HL-60/S4 treated with retinoic acid at 250 ng/mL for 4 days and 3 days (cell line): ENCODE data around the gene ENPP5.

Experiments used
- in situ Hi-C: fragments of 300-500 bp; cut with MboI; formaldehyde crosslinking; loops from 2 replicates; pipeline ENCODE4 v1.7.0; 2022; ENCODE audit warnings: low sequenced_read_pairs

The ENPP5 gene, protein sequence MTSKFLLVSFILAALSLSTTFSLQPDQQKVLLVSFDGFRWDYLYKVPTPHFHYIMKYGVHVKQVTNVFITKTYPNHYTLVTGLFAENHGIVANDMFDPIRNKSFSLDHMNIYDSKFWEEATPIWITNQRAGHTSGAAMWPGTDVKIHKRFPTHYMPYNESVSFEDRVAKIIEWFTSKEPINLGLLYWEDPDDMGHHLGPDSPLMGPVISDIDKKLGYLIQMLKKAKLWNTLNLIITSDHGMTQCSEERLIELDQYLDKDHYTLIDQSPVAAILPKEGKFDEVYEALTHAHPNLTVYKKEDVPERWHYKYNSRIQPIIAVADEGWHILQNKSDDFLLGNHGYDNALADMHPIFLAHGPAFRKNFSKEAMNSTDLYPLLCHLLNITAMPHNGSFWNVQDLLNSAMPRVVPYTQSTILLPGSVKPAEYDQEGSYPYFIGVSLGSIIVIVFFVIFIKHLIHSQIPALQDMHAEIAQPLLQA

DNA sequence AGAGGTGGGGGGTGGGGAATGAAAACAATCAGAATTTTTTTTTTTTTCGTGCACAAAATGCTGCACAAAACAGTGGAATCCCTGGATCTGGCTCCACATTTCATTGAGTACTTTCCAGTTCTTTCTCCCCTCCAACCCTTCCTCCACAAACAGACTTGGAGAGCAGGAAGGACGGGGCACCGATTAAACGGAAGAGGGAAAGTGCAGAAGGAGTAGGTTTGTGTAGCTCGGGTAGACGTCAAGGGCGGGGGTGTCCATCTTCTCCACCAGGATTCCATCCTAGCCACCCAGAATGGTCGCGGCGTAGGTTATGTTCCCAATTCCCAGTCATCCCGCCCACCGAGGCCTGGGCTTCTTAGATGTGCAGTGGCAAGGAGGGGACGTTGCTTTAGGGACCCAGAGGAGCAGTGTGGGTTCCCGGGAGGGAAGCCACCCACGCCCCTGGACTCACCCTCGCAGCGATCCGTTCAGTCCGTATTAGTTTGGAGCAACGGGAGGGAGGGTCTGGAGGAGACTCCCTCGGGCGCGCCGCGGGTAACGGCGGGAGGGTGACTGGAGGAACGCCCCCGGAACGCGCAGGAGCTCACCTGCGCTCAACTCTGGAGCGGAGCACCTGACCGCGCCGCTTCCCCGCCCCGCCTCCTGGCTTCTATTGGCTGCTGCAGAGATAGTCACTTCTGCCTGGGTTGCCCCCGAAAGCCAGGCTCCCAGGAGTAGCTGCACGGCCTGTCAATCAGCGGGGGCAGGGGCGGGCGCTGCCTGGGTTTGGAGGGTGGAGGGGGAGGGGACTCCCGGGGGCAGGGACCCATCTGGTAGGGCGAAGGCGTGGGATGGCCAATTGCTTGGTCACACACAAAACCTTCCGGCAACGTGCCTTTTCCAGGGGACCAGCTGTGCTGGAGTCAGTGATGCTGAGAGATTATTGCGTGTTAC lies at the start of gene ENPP5:
TSS of gene ENPP5 (minus strand) at position 624 of the 933 bp plus-strand sequence. CDS start 2,718 bp downstream, outside the sequence.
- in situ Hi-C loops = no loop called here

DNA sequence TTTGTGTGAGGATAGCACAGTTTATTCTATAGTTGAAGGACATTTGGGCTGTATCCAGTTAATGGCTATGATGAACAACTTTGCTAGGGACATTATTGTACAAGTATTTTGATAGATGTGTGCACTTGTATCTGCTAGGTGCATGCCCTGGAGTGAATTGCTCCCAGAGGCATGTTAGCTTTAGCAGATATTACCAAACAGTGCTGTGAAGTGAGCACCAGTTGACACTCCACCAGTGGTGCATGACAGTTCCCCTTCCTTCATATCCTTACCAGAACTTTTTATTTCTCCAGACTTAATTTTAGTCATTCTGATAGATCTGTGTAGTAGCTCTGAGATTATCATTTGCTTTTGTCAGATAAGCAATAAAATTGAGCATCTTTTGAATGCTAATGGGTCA lies 48.9 kb upstream of the ENPP5 start:
- in situ Hi-C loops = no loop called here

GRCh38 chr6:46218457-46218856 lies 47.7 kb upstream of the ENPP5 start:
- in situ Hi-C loops = no loop called here

DNA sequence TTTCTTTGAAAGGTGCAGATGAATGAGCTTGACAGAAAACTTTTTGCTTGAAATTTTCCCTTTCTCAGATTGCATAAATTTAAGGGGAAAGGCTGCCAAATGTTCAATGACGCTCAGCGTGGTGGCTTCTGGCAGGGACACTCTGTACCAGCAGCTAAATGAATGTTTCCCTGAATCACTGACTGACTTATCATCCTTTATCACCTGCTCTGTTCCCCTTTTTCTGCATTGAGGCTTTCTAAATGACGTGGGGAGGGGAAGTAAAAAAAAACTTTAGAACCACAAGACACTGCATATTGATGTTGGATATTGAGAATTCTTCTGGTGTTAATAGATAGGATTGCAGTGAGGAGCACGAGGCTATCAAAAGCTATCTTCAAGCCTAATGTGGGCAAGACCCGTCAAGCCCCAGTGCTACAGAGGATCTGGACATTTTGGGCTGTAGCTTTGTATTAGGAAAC lies 46.9 kb upstream of the ENPP5 start:
- in situ Hi-C loops = no loop called here

DNA sequence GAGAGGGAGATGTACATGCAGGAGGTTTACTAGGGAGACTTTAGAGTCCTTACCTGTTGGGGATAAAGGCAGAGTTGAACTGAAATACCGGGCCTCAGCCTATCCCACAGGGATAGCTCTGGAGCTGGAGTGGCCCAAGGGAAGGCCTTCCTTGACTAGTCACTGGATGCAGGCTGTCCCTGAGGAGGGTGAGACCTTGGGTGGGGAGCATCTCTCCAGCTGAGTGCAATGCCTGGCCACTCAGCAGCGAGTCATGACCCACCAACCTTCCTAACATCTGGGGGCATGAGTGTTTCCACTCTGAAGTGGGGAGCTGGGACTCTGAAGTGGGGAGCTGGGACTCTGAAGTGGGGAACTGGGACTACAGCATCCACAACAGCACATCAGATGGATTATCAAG lies 46.1 kb upstream of the ENPP5 start:
- in situ Hi-C loops = no loop called here

- in situ Hi-C loops = no loop called here
Observed at GRCh38 chr6:46215777-46216176, 45.0 kb upstream of the ENPP5 start.

- in situ Hi-C loops = no loop called here
Observed at GRCh38 chr6:46215213-46215612, 44.4 kb upstream of the ENPP5 start.

DNA sequence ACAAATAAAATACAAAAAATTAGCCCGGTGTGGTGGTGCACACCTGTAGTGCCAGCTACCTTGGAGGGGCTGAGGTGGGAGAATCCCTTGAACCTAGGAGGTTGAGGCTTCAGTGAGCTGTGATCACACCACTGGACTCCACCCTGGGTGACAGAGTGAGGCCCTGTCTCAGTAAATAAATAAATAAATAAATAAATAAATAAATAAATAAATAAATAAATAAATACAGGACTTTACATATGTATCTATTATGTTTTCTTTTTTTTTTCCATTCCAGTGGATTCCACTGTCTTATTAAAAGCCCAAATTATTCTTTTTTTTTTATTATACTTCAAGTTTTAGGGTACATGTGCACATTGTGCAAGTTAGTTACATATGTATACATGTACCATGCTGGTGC lies 41.1 kb upstream of the ENPP5 start:
- in situ Hi-C loops = no loop called here

DNA sequence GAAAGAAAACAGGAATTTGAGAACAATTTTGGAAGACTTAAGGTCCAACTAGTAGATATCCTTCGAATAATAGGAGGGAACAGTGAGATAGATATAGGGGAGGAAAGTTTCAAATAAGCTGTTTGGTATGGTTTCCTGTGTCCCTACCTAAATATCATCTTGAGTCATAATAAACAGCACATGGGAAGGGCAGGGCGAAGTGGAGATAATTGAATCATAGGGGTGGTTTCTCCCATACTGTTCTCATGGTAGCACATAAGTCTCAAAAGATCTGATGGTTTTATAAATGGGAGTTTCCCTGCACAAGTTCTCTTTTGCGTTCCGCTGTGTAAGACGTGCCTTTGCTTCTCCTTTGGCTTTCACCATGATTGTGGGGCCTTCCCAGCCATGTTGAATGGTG lies 39.5 kb upstream of the ENPP5 start:
- in situ Hi-C loops = no loop called here

GRCh38 chr6:46208303-46208702 lies 37.5 kb upstream of the ENPP5 start:
- in situ Hi-C loops = no loop called here

GRCh38 chr6:46207174-46207573 lies 36.4 kb upstream of the ENPP5 start:
- in situ Hi-C loops = no loop called here

GRCh38 chr6:46204880-46205650 lies 34.3 kb upstream of the ENPP5 start:
- in situ Hi-C loops = no loop called here

- in situ Hi-C loops = no loop called here
Observed at GRCh38 chr6:46203391-46204177, 32.8 kb upstream of the ENPP5 start.

DNA sequence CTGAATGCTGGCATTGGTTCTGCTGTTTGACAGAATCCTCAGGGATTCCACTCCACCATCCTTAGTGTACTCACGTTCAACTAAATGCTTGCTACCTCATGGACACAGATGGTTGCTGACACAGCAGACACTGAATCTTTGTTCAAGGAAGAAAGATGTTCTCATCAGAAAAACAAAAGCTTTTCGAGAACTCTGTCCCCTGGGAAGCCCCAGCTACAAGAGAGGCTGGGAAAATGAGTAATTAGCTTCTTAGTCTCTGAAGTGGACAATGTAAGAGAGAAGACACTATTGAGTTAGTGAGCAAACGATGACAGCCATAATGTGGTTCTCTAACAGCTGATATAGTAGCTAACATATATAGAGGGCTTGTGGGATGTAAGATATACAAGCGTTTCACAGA lies 30.9 kb upstream of the ENPP5 start:
- in situ Hi-C loops = no loop called here

DNA sequence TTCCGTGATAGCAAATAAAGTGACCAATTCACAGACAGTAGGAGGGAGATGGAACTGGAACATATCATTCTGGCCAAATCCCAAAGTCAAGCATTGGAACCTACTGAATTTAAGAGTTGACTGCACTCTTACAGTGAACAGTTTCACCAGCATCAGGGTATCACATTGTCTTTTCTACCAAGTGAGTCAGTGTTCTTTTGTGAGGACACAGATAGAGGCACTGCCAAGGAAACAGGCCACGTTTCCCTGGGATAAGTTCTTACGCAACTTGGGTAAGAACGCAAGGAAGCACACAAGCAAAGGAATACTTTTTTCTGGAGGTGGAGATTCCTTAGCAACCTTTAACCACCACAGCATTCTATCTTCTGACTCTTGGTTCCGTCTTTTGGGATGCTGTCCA lies 28.6 kb upstream of the ENPP5 start:
- in situ Hi-C loops = no loop called here

DNA sequence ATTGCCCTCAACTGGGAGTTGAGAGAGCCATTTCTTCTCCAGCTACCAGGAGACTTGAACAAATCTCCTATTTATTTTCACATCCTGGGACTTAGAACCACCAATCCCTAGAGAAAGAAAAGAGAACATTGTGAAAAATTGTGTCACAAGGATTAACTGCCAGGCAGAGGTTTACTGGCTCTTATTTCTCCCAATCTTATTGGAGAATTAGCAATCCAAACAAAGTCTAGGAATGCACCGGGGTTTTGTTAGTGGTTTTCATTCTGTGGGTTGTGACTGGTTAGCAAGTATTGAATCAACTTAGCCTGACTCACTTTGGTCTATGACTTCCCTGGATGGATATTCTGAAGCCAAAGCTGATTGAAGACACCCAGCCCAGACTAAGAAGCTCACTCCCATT lies 21.2 kb upstream of the ENPP5 start:
- in situ Hi-C loops = no loop called here

- in situ Hi-C loops = no loop called here
Observed at GRCh38 chr6:46190889-46191288, 20.1 kb upstream of the ENPP5 start.

DNA sequence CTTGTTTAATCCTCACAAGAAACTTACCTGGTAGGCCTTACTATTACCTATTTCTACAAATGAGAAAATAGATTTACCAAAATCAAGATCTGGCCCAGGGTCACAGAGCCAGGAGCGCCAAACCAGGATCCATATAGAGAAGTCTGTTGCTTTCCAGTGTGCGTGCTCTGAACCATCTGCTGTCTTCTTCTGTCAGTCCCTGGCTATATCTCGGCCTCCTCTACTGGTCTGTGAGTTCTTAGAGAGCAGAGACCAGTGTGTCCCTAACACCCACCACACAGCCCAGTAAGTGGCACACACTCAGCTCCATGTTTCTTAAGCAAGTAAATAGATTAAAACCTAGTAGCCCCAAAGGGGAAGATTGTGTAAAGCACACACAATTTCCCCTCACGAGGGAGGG lies 18.9 kb upstream of the ENPP5 start:
- in situ Hi-C loops = no loop called here

DNA sequence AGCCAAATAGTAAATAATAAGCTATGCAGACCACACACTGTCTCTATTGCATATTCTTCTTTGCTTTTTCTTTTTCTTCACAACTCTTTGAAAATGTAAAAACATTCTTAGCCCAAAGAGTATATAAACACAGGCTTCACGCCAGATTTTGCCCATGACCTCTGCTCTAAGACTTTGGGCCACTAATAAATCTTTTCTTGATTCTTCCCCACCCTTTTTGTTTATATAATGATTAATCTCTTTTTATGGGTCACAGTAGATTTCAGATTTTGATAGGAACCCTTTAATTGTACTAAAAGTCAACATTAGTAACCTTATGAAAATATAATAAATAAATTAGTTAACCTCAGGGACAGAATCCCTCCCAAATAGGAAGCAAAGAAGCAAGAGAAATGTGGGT lies 15.8 kb upstream of the ENPP5 start:
- in situ Hi-C loops = no loop called here

DNA sequence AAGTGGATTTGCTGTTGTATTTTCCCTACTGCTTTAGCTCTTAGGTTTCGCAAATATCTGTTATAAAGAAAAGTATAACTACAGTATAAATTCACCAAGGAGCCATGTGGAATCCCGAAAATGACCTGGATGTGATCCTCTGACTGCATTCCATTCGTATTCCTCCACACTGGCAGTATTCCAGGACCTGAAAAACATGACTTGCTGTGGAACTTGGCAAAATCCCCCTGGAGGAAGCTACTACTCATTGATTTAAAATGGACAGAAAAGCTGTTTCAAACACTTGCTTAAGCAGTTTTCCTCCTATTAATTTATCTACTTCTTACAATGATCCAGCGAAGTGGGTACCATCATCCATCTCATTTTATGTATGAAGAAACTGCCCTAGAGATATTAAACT lies 13.3 kb upstream of the ENPP5 start:
- in situ Hi-C loops = no loop called here
